PFSK-1 (cell line): ENCODE results near the gene LRGUK.

Experiments
- FOXP2 ChIP-seq: optimal IDR thresholded peaks from 2 replicates; pipeline ENCODE3; 2011; ENCODE audit warnings: borderline replicate concordance, control low read depth, inconsistent platforms; ENCODE audit not compliant: insufficient read depth; ENCODE audit errors: extremely low read length, extremely low read depth
- POLR2AphosphoS5 ChIP-seq: IDR thresholded peaks from 2 replicates; pipeline ENCODE4 v1.6.1; 2012; ENCODE audit warnings: low read depth, mild to moderate bottlenecking, control low read depth, low read length, moderate library complexity
- REST ChIP-seq, 2 experiments: IDR thresholded peaks; 2 replicates each; pipeline versions ENCODE4 v1.6.1 to v1.8.0; 2011 to 2012; ENCODE audit warnings: low read depth in 2 of 2, low read length in 2 of 2, control low read depth in 1 of 2, inconsistent platforms in 1 of 2, mild to moderate bottlenecking in 1 of 2, moderate library complexity in 1 of 2; ENCODE audit not compliant: insufficient read depth in 1 of 2
- SIN3A ChIP-seq: IDR thresholded peaks from 2 replicates; pipeline ENCODE4 v1.6.1; 2012; ENCODE audit warnings: mild to moderate bottlenecking, low read length, moderate library complexity, borderline replicate concordance; ENCODE audit not compliant: insufficient read depth

- TF ChIP-seq SIN3A = no peak
- TF ChIP-seq POLR2AphosphoS5 = no peak
- TF ChIP-seq REST (IDR thresholded peaks at IDR 0.05; ENCODE audit: insufficient read depth in 1 of 2, low read depth in 2 of 2, low read length in 2 of 2) = no peak
- TF ChIP-seq FOXP2 = no peak
Observed at GRCh38 chr7:134126596-134126965, 559 bp upstream of the LRGUK start.
